K562 (cell line): ENCODE data around the gene YOD1. TPM values are rescaled to one million over a fixed set of nuclear protein-coding genes. Genes with fewer than 3 reads are reported as not detected.

Experiments
- BCOR ChIP-seq: fragments of 450-650 bp; IDR thresholded peaks from 2 replicates; pipeline ENCODE4 v1.6.1; 2016
- FOSL1 ChIP-seq: fragments of 200-800 bp; sonication (Bioruptor generic); conservative IDR thresholded peaks from 2 replicates; pipeline ENCODE4 v1.6.1; 2016; ENCODE audit warnings: missing genetic modification characterization, missing compliant biosample characterization
- FOXJ2 ChIP-seq: fragments of 200-800 bp; sonication (Bioruptor generic); IDR thresholded peaks from 2 replicates; pipeline ENCODE4 v1.6.1; 2016; ENCODE audit warnings: missing genetic modification characterization, missing compliant biosample characterization
- GATAD2B ChIP-seq: fragments of 450-650 bp; IDR thresholded peaks from 2 replicates; pipeline ENCODE4 v1.6.1; 2017; ENCODE audit warnings: mild to moderate bottlenecking, borderline replicate concordance
- HDGF ChIP-seq: fragments of 450-650 bp; IDR thresholded peaks from 2 replicates; pipeline ENCODE4 v1.6.1; 2016
- IFI16 ChIP-seq: fragments of 250-450 bp; sonication (Bioruptor Pico); IDR thresholded peaks from 2 replicates; pipeline ENCODE4 v2.1.2; 2022; ENCODE audit warnings: mild to moderate bottlenecking, inconsistent platforms
- KDM4B ChIP-seq, 2 experiments: fragments of 450-650 bp in 1 of 2; sonication (generic) in 1 of 2; IDR thresholded peaks; 2 replicates each; pipeline ENCODE4 v1.6.1; 2016 to 2017; ENCODE audit warnings: borderline replicate concordance in 2 of 2, antibody characterized with exemption in 1 of 2, low read depth in 1 of 2, mild to moderate bottlenecking in 1 of 2
- MEF2D ChIP-seq: conservative IDR thresholded peaks from 2 replicates; pipeline ENCODE4 v1.6.1; 2016; ENCODE audit warnings: low read depth, missing genetic modification characterization, missing compliant biosample characterization
- MIER1 ChIP-seq: fragments of 450-650 bp; IDR thresholded peaks from 2 replicates; pipeline ENCODE4 v1.6.1; 2016; ENCODE audit warnings: antibody characterized with exemption, mild to moderate bottlenecking, low read depth
- NCOA1 ChIP-seq: fragments of 450-650 bp; IDR thresholded peaks from 2 replicates; pipeline ENCODE4 v1.6.1; 2016; ENCODE audit warnings: low read depth
- NR4A1 ChIP-seq, 2 experiments: fragments of 250-450 bp in 1 of 2; fragments of 450-650 bp in 1 of 2; sonication (Bioruptor Pico) in 1 of 2; IDR thresholded peaks; 2 replicates each; pipeline versions ENCODE4 v1.4.0 to v1.6.1; 2016 to 2020; ENCODE audit warnings: mild to moderate bottlenecking in 2 of 2, missing compliant biosample characterization in 1 of 2, missing genetic modification characterization in 1 of 2, moderate library complexity in 1 of 2
- OTX1 ChIP-seq: fragments of 450-650 bp; formaldehyde crosslinking; IDR thresholded peaks from 2 replicates; pipeline ENCODE4 v1.4.0; 2022; ENCODE audit warnings: mild to moderate bottlenecking
- RAD51 ChIP-seq: fragments of 450-650 bp; IDR thresholded peaks from 2 replicates; pipeline ENCODE4 v1.7.1; 2016; ENCODE audit warnings: low read depth, mild to moderate bottlenecking, borderline replicate concordance
- RB1 ChIP-seq: fragments of 450-650 bp; IDR thresholded peaks from 2 replicates; pipeline ENCODE4 v1.6.1; 2017; ENCODE audit warnings: low read depth, mild to moderate bottlenecking
- SMAD3 ChIP-seq: fragments of 450-650 bp; formaldehyde crosslinking; conservative IDR thresholded peaks from 2 replicates; pipeline ENCODE4 v1.4.0; 2020; ENCODE audit warnings: mild to moderate bottlenecking
- SMARCA5 ChIP-seq: fragments of 450-650 bp; IDR thresholded peaks from 2 replicates; pipeline ENCODE4 v1.6.1; 2016
- TAL1 ChIP-seq: fragments of 450-650 bp; IDR thresholded peaks from 2 replicates; pipeline ENCODE4 v1.6.1; 2016; ENCODE audit warnings: mild to moderate bottlenecking
- ZFP1 ChIP-seq: fragments of 450-650 bp; formaldehyde crosslinking; IDR thresholded peaks from 2 replicates; pipeline ENCODE4 v1.4.0; 2020; ENCODE audit warnings: mild to moderate bottlenecking, mixed read lengths
- ZNF436 ChIP-seq: fragments of 250-450, 450-650 bp; sonication (Bioruptor Pico); formaldehyde crosslinking; IDR thresholded peaks from 2 replicates; pipeline ENCODE4 v1.7.0; 2020; ENCODE audit warnings: mild to moderate bottlenecking
- ZNF57 ChIP-seq: fragments of 450-650 bp; formaldehyde crosslinking; IDR thresholded peaks from 2 replicates; pipeline ENCODE4 v1.4.0; 2020; ENCODE audit warnings: mild to moderate bottlenecking, moderate library complexity
- ZNF668 ChIP-seq: fragments of 250-450 bp; sonication (Bioruptor Pico); IDR thresholded peaks from 2 replicates; pipeline ENCODE4 v1.8.0; 2022; ENCODE audit warnings: mild to moderate bottlenecking, inconsistent platforms
- polyA plus RNA-seq, 8 experiments: library from polyadenylated mRNA; depleted of rRNA in 4 of 8; stranded (reverse) in 5 of 8; unstranded in 3 of 8; fragments of >200 nt; fragmentation: Nextera tagmentation in 2 of 8; fragmentation: Illumina TruSeq in 1 of 8; extraction: Ambion mirVana in 2 of 8; extraction: Trizol in 1 of 8; gene quantifications; 2 replicates each; pipeline versions ENCODE4 v1.2.1 to v1.2.3, GENCODE V29; 2011 to 2014; ENCODE audit warnings: inconsistent platforms in 1 of 8, missing spikeins in 1 of 8
- total RNA-seq, 7 experiments: library from RNA; depleted of rRNA in 6 of 7; stranded (reverse); fragments of >200 nt in 6 of 7; fragmentation: Illumina TruSeq in 2 of 7; extraction: Trizol in 2 of 7; gene quantifications; 2 replicates each; pipeline versions ENCODE4 v1.2.1 to v1.2.3, GENCODE V29; 2011 to 2021; ENCODE audit warnings: low replicate concordance in 1 of 7
- TF ChIP-seq, protein P1 (sequence below): fragments of 450-650 bp; formaldehyde crosslinking; IDR thresholded peaks from 2 replicates; pipeline ENCODE4 v1.4.0; 2020; ENCODE audit warnings: mild to moderate bottlenecking, moderate library complexity
- TF ChIP-seq, protein P2 (sequence below): fragments of 450-650 bp; formaldehyde crosslinking; IDR thresholded peaks from 2 replicates; pipeline ENCODE4 v1.4.0; 2020; ENCODE audit warnings: mild to moderate bottlenecking, moderate library complexity
- TF ChIP-seq, protein P3 (sequence below): sonication (generic); IDR thresholded peaks from 2 replicates; pipeline ENCODE4 v1.6.1; 2016
- TF ChIP-seq, protein P4 (sequence below), 2 experiments: fragments of 450-650 bp; IDR thresholded peaks; 2 replicates each; pipeline ENCODE4 v1.6.1; 2016

The YOD1 gene
- total and polyA plus RNA-seq, 9 of the 15 experiments (the other 6 are each of a cell fraction or from before 2014, with no cell fraction given): 18.2 to 78.1 (median 46.9) TPM

DNA sequence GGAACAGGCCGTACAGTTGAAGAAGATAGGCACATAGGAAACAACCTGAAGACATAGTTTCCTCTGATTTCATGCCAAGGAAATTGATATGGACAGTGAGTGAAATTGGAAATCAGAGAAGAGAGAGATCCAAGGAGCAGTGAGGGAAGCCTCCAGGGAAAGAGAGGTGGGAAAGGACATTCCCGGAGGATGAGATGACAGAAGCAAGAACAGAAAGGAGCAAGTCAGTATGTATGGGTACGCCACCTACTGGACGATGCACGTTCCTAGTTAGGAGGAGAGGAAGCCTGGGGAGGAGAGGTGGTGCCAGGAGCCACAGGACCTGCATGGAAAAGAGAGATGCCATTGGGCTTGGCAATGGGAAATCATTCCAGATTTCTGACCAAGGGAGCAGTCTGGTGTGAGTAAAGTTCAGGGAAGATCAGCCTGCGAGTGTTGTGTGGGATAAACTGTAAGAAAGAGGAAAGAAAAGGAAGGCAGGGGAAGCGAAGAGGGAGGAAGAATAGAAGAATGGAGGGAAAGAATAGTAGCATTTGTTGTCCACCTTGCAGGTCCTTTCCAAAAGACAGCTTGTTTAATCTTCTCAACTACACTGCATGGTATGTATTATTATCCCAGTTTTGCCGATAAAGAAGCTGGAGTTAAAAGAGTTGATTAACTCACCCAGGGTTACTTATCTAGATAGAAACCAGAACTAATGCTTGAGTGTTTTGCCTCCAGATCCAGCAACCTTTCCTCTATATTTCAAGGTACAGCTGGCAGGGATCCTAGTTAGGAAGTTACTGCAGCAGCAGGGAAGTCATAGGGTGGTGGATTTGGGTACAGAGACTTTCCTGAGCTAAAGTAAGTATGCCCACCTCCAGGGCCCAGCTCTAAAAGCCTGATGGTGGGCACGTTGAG lies 45.8 kb downstream of the YOD1 start (continued):
- TF ChIP-seq KDM4B (IDR thresholded peaks at IDR 0.05; ENCODE audit: borderline replicate concordance in 2 of 2, low read depth in 1 of 2) (no peak), TAL1 (peak; percentile 17; the same call in 1 of the 2 replicates), MEF2D (tag) (no peak), HDGF (peak; percentile 63; the same call in 1 of the 2 replicates), RB1 (peak; percentile 15; the same call in 1 of the 2 replicates), NCOA1 (0 out of 2 replicates have a peak, but pooled peaks have one; percentile 30), ZNF57 (CRISPR knock-in tag) (no peak), FOSL1 (peak; percentile 21; the same call in 1 of the 2 replicates), GATAD2B (no peak), ZFP1 (CRISPR knock-in tag) (no peak), IFI16 (CRISPR knock-in tag) (no peak), RAD51 (no peak), FOXJ2 (tag) (no peak), MIER1 (peak; percentile 39; the same call in 1 of the 2 replicates), OTX1 (CRISPR knock-in tag) (no peak), ZNF436 (no peak), SMARCA5 (peak; percentile 67; the same call in 1 of the 2 replicates), NR4A1 (CRISPR knock-in tag; IDR thresholded peaks at IDR 0.05) (no peak), NR4A1 (tag; IDR thresholded peaks at IDR 0.05) (peak; percentile 50; the same call in 1 of the 2 replicates), ZNF668 (CRISPR knock-in tag) (no peak), SMAD3 (CRISPR knock-in tag) (no peak), BCOR (0 out of 2 replicates have a peak, but pooled peaks have one; percentile 27)
- TF ChIP-seq, protein P1, sequence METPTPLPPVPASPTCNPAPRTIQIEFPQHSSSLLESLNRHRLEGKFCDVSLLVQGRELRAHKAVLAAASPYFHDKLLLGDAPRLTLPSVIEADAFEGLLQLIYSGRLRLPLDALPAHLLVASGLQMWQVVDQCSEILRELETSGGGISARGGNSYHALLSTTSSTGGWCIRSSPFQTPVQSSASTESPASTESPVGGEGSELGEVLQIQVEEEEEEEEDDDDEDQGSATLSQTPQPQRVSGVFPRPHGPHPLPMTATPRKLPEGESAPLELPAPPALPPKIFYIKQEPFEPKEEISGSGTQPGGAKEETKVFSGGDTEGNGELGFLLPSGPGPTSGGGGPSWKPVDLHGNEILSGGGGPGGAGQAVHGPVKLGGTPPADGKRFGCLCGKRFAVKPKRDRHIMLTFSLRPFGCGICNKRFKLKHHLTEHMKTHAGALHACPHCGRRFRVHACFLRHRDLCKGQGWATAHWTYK (CRISPR knock-in tag): no peak
- TF ChIP-seq, protein P2, sequence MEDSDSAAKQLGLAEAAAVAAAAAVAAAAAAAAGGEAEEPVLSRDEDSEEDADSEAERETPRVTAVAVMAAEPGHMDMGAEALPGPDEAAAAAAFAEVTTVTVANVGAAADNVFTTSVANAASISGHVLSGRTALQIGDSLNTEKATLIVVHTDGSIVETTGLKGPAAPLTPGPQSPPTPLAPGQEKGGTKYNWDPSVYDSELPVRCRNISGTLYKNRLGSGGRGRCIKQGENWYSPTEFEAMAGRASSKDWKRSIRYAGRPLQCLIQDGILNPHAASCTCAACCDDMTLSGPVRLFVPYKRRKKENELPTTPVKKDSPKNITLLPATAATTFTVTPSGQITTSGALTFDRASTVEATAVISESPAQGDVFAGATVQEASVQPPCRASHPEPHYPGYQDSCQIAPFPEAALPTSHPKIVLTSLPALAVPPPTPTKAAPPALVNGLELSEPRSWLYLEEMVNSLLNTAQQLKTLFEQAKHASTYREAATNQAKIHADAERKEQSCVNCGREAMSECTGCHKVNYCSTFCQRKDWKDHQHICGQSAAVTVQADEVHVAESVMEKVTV: peak; percentile 42
- TF ChIP-seq, protein P3, sequence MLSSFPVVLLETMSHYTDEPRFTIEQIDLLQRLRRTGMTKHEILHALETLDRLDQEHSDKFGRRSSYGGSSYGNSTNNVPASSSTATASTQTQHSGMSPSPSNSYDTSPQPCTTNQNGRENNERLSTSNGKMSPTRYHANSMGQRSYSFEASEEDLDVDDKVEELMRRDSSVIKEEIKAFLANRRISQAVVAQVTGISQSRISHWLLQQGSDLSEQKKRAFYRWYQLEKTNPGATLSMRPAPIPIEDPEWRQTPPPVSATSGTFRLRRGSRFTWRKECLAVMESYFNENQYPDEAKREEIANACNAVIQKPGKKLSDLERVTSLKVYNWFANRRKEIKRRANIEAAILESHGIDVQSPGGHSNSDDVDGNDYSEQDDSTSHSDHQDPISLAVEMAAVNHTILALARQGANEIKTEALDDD: peak; percentile 45; the same call in 1 of the 2 replicates
- TF ChIP-seq, protein P4, sequence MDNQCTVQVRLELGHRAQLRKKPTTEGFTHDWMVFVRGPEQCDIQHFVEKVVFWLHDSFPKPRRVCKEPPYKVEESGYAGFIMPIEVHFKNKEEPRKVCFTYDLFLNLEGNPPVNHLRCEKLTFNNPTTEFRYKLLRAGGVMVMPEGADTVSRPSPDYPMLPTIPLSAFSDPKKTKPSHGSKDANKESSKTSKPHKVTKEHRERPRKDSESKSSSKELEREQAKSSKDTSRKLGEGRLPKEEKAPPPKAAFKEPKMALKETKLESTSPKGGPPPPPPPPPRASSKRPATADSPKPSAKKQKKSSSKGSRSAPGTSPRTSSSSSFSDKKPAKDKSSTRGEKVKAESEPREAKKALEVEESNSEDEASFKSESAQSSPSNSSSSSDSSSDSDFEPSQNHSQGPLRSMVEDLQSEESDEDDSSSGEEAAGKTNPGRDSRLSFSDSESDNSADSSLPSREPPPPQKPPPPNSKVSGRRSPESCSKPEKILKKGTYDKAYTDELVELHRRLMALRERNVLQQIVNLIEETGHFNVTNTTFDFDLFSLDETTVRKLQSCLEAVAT (IDR thresholded peaks at IDR 0.05): peak; percentile 22 to 77; a peak in 2 of 4 replicates
